NCI-H146 treated with DMSO at 0.1 percent for 48 hours (cell line): Measurements from ENCODE around the gene AARS1.
"Not testable (repeated sequence)": the region's sequence is repeated elsewhere in the genome, so short reads cannot be mapped to it uniquely, and the experiment has no call there.

Experiments
- DNase-seq: peaks from one replicate; lab custom pipeline; 2025; ENCODE audit not compliant: unreplicated experiment; lab: John Stamatoyannopoulos, UW

AARS1 gene

DNA sequence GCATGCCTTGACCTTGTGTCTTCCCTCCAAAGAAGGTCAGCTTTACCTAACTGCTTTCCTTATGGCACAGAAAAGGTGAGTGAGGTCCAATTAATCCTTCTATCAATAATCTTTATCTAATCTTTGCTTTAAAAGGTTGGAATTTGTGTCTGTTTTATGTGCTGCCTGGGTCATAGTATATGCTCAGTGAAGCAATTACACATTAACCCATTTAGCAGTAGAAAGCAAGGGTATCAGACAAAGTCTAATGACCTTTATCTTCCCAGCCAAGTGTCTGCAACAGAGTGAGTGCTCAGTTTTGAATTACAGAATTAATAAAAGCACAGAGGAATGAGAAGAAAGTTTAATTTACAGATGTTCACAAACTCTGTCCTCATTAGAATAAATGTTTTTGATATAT, 63.3 kb downstream of the AARS1 start:
- DNase-seq, result not testable (repeated sequence)

DNA sequence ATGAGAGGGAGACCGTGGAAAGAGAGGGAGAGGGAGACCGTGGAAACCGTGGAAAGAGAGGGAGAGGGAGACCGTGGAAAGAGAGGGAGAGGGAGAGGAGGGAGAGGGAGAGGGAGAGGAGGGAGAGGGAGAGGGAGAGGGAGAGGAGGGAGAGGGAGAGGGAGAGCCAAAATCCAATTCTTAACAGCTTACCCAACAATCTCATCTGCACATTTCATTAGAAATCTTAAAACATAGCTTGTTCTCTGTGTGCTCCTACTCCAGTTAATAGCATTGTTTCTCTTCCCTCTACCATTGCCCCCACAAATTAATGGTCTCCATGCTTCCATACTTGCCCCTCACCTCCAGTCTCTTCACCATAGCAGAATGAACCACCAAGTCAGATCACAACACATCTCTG, 63.9 kb downstream of the AARS1 start:
- DNase-seq, result not testable (repeated sequence)

- not testable (repeated sequence) for DNase-seq
Observed at GRCh38 chr16:70224645-70225044, 64.7 kb downstream of the AARS1 start.

DNA sequence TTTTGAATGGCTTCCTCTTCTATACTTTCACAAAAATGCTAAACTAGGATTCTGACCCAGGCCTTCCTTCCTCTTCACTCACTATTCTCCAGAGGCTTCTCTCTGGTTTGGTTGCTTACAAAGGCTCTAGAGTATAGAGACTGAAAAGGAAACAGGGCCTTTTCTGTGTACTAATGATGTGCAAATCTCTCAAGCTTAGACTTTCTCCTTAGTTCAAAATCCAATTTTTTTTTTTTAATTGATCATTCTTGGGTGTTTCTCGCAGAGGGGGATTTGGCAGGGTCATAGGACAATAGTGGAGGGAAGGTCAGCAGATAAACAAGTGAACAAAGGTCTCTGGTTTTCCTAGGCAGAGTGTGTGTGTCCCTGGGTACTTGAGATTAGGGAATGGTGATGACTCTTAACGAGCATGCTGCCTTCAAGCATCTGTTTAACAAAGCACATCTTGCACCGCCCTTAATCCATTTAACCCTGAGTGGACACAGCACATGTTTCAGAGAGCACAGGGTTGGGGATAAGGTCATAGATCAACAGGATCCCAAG, 65.3 kb downstream of the AARS1 start:
- not testable (repeated sequence) for DNase-seq

DNA sequence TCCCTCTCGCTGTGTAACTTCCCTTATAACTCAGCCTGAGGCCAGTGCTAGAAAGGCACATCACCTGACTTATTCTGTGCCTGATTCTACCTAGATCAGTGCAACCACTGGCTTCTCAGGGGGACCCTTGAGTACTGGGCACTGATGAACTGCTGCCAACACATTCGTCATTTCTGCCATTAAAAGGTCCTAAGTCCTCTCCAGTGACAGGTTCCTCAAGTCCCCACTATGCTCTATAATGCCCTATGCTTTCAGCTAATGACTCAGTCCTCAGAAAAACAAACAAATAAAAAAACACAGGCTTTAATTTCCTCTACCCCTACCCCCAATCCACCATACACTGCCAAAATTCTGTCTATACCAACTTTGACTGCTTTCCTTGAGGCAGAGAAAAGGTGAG, 66.1 kb downstream of the AARS1 start:
- DNase-seq, result not testable (repeated sequence)

DNA sequence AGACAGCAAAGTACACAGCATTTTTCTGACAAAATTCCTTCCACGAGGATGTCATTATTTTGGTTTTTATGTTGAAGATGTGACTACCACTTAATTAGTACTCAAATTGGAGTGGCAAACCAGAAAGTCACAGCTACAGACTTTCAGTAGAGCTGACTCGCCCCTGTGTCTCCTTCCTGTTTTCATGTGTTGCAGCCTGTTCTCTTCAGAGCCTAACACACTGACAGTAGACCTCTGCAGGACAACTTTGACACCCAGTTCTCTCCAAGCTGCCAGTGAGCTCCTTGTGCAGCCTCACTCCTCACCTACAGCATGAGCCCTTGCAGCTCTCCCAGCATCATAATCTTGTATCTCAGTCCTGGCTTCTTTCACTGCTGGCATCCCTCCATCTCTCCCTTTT, 66.7 kb downstream of the AARS1 start:
- DNase-seq, result not testable (repeated sequence)

- DNase-seq, result not testable (repeated sequence)
Observed at GRCh38 chr16:70218586-70218985, 70.7 kb downstream of the AARS1 start.

GRCh38 chr16:70206382-70206781, 82.9 kb downstream of the AARS1 start:
- not testable (repeated sequence) for DNase-seq

DNA sequence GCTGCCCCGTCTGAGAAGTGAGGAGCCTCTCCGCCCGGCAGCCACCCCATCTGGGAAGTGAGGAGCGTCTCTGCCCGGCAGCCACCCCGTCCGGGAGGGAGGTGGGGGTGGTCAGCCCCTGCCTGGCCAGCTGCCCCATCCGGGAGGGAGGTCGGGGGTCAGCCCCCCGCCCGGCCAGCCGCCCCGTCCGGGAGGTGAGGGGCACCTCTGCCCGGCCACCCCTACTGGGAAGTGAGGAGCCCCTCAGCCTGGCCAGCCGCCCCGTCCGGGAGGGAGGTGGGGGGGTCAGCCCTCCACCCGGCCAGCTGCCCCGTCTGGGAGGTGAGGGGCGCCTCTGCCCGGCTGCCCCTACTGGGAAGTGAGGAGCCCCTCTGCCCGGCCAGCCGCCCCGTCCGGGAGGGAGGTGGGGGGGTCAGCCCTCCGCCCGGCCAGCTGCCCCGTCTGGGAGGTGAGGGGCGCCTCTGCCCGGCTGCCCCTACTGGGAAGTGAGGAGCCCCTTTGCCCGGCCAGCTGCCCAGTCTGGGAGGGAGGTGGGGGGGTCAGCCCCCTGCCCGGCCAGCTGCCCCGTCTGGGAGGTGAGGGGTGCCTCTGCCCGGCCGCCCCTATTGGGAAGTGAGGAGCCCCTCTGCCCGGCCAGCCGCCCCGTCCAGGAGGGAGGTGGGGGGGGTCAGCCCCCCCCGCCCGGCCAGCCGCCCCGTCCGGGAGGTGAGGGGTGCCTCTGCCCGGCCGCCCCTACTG, 84.5 kb downstream of the AARS1 start:
- DNase-seq, result not testable (repeated sequence)

- not testable (repeated sequence) for DNase-seq
Observed at GRCh38 chr16:70204010-70204409, 85.3 kb downstream of the AARS1 start.

DNA sequence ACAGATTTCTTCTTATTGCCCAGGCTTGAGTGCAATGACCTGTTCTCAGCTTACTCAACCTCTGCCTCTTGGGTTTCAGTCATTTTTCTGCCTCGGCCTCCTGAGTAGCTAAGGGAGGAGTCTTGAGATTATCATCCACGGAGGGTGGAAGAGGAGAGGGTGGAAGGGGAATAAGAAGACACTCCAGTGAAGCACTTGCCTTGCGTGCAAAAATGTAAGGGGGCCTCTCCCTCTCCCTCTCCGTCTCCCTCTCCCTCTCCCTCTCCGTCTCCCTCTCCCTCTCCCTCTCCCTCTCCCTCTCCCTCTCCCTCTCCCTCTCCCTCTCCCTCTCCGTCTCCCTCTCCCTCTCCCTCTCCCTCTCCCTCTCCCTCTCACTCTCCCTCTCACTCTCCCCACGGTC, 85.8 kb downstream of the AARS1 start:
- not testable (repeated sequence) for DNase-seq
